Fibroblast of gingiva (primary cell): ENCODE results near the gene ZNF709.
"Not testable (repeated sequence)": the region's sequence is repeated elsewhere in the genome, so short reads cannot be mapped to it uniquely, and the experiment has no call there.

ENCODE experiments used
- DNase-seq: peaks from one replicate; pipeline ENCODE4 v3.0.0-alpha.2; 2011; ENCODE audit warnings: low read depth

ZNF709 gene

GRCh38 chr19:12453495-12453894 is 31.1 kb downstream of the ZNF709 start:
- DNase-seq = no peak

- no peak for DNase-seq
These were observed 33.8 kb downstream of the ZNF709 start for GRCh38 chr19:12450844-12451243.

- no peak for DNase-seq
These were observed 35.8 kb downstream of the ZNF709 start for GRCh38 chr19:12448808-12449207.

- DNase-seq = peak; percentile 96
These were observed 43.9 kb downstream of the ZNF709 start, which contains the start of gene ZNF443 for GRCh38 chr19:12440541-12441316. ZNF443 (minus strand) TSS chr19:12441021; CDS start chr19:12440914, 107 bp downstream.

GRCh38 chr19:12439686-12440540 is 44.7 kb downstream of the ZNF709 start:
- not testable (repeated sequence) for DNase-seq

GRCh38 chr19:12430726-12431299 is 53.8 kb downstream of the ZNF709 start:
- DNase-seq = not testable (repeated sequence)

- DNase-seq = no peak
These were observed 58.7 kb downstream of the ZNF709 start for GRCh38 chr19:12425888-12426274.

- DNase-seq = no peak
These were observed 59.3 kb downstream of the ZNF709 start for GRCh38 chr19:12425236-12425887.

- DNase-seq = not testable (repeated sequence)
These were observed 67.3 kb downstream of the ZNF709 start for GRCh38 chr19:12417273-12417672.

- DNase-seq = no peak
These were observed 72.7 kb downstream of the ZNF709 start for GRCh38 chr19:12411893-12412292.
